NOMO-1 (cell line): ENCODE results near the gene NDN.

ENCODE experiments used
- DNase-seq, 2 experiments: peaks; one replicate each; lab custom pipeline; 2025; ENCODE audit not compliant: unreplicated experiment in 2 of 2; lab: John Stamatoyannopoulos, UW

NDN gene

DNA sequence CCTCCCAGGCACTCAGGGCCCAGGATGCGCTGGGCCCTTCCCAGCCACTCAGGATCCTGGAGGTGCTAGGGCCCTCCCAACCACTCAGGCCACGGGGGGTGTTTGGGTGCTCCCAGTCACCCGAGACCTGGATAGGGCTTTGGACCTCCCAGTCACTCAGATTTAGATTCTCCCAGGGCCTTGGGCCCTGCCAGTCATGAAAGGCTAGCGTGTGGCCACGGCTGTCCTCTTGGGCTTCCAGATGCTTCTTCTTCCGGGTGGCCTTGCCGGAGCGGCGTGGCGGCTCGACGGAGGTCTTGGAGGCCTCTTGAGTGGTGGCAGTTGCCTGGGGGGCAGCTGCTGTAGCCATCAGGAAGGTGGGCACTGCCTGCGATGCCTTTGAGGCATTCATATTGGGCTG is 42.3 kb downstream of the NDN start:
- DNase-seq, result no peak

DNA sequence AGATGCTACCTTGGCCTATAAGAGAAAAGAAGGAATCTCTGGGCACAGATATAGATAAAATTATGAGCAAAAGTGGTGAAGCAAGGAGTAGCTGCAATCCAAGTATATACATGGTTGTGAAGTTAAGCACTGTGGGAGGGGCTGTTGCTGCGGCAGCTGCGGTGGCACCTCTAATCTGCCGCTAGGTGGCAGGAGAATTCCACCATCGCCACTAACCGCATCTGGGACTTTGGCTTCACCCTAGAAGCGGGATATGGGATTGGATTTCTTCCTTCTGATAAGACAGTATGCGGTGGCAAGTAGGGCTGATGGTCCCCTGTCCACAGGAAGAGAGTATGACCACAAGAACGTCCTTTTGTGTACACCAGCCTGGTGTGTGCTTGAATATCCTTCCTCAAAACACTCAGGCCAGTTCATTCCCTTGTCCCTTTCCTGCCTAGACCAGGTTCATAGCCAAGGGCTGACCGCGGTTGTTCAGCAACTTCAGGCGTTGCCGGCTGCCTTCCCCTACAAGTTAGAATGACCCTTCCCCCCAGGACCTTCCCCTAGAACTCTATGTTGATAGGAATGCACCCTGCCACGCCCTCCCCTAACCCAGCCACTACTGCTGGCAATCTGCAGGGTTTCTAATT is 44.6 kb downstream of the NDN start:
- peak; percentile 36 for DNase-seq
